ENCODE data around the gene MYBPC2.

MYBPC2 gene

DNA sequence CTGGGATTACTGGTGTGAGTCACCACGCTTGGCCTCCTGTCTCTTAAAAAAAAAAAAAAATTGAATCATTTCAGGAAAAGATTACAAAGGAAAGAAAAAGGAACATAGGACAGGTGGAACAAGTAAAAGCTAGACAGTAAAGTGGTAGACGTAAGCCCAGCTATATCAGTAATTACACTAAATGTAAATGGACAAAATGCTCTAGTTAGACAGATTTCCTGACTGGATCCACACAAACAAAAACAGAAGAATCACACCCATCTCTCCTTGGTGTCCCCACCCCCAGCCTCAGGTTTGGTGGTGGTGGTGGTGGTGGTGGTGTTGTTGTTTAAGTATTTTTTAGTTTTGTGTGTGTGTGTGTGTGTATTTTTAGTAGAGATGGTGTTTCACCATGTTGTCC, 20.3 kb upstream of the MYBPC2 start:
- no peak for DNase-seq

DNA sequence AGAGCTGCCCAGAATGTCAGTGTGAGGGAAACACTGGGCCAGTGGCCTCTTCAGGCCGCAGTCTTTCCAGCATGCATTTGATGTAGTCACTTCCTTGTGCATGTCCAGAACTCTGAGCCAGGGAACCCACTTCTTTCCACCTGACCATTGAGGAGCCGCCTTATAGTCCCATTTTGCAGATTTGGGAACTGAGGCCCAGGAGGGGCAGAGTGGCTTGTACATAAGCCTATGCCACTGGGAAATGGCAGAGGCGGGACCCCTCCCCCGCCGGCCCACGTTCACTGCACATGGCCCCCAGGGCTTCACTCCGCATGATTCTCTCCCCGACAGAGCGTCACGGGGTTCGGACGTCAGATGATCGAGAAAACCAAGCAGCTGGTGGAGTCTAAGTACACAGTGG, 19.6 kb upstream of the MYBPC2 start:
- DNase-seq: no peak

DNA sequence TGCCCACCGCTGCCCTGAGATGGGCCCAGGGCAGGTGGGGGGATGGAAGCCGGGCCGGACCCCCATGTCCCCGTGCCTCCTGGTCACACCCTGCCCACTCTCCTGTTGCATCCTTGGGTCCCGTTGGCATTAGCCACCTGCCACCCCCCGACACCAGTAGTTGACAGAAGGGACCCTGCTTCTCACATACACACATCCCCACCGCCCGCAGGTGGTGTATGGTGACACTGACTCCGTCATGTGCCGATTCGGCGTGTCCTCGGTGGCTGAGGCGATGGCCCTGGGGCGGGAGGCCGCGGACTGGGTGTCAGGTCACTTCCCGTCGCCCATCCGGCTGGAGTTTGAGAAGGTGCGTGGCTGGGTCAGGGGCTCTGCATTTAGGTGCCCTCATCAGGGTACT, 19.2 kb upstream of the MYBPC2 start:
- no peak for DNase-seq

DNA sequence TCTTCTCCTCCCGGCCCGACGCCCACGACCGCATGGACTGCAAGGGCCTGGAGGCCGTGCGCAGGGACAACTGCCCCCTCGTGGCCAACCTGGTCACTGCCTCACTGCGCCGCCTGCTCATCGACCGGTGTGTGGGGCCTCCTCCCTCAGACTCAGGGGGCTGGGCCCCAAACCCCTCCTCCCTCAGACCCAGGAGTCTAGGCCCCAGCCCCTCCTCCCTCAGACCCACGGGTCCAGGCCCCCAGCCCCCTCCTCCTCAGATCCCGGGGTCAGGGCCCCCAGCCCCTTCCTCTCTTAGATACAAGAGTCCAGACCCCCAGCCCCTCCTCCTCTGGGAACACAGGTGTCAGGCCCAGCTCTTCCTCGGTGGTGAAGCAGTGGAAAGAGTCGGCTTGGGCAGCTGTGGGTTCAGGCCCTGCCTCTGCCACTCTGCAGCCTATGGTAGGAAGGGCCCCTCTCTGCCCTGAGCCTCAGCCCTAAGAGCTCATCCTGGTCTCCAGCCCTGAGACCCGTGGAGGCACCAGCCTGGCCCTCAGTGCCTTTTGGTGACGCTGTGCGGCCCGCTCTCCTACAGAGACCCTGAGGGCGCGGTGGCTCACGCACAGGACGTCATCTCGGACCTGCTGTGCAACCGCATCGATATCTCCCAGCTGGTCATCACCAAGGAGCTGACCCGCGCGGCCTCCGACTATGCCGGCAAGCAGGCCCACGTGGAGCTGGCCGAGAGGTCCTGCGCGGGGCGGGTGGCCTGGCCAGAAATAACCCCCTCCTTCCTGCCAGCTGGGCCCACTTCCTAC, 17.6 kb upstream of the MYBPC2 start:
- DNase-seq: peak; percentile 18

DNA sequence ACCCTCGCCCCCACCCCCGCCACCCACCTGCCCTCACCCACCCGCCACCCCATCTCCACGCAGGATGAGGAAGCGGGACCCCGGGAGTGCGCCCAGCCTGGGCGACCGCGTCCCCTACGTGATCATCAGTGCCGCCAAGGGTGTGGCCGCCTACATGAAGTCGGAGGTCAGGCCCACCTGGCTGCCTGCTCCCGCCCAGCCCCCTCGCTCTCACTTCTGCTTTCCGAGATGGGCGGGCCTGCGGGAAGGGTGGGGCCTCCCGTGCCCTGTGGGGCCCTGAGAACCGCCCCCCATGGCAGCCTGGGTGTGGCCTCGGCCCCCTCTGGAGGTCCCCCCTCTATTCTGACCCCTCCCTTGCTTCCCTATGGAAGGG, 17.0 kb upstream of the MYBPC2 start:
- no peak for DNase-seq

DNA sequence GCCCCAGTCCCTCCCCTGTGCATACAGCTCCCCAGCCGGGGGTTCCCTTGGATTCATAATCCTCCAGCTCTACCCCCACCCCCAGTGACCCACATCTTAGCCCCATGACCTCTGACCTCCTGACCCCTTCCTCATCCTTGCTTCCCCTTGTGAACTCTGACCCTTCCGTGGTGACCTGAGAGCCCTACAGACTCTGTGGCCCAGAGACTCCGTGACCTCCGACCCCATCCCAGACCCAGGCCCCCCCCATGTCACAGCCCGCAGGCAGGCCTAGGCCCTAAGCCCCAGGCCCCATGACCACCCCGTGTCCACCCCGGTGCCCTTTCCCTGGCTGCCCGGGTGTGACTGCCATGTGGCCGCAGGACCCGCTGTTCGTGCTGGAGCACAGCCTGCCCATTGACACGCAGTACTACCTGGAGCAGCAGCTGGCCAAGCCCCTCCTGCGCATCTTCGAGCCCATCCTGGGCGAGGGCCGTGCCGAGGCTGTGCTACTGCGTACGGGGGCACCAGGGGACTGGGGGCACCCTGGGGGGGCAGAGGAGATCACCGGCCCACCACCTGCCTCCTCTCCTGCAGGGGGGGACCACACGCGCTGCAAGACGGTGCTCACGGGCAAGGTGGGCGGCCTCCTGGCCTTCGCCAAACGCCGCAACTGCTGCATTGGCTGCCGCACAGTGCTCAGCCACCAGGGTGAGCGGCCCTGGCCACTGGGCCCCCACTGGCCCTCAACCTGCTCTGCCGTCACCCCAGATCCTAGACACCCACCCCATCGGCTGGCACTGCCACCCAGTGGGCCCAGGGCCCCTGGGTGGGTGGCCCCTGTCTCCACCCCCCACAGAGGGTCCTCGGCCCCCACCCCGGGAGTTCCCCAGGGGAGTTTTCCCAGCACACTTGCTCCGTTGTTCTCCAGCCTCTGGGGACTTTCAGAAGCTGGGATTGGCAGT, 16.4 kb upstream of the MYBPC2 start:
- no peak for DNase-seq

DNA sequence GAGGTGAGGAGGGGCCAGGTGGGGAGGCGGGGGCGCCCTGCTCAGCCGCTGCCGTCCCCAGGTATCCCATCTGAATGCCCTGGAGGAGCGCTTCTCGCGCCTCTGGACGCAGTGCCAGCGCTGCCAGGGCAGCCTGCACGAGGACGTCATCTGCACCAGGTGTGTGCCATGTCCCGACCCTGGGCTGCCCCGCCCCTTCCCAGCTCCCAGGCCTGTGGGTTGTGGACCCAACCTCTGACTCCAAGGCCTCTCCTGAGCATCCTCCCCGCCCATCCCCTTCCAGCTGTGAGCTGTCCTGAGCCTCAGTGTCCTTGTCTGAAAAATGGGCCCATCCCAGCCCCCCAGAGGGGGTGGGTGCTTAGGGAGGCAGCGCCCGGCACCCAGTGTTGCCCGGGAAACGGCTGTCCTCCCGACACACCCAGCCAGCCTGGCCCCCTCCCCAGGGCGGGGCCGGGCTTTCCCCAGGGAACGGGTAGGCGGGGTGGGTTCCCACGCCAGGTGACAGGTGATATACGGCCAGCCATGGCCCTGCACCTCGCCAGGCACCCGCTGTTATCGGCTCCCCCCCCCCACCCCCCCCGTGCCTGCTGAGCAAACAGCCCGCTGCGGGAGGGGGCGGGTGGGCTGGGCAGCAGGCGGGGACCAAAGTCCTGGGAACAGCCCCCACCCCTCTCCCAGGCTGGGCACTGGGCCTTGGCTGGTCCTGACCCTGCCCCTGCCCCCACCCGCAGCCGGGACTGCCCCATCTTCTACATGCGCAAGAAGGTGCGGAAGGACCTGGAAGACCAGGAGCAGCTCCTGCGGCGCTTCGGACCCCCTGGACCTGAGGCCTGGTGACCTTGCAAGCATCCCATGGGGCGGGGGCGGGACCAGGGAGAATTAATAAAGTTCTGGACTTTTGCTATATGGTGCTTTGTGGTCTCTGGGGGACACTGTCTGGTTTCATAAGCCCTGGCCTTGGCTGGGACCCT, 15.3 kb upstream of the MYBPC2 start:
- DNase-seq: no peak

DNA sequence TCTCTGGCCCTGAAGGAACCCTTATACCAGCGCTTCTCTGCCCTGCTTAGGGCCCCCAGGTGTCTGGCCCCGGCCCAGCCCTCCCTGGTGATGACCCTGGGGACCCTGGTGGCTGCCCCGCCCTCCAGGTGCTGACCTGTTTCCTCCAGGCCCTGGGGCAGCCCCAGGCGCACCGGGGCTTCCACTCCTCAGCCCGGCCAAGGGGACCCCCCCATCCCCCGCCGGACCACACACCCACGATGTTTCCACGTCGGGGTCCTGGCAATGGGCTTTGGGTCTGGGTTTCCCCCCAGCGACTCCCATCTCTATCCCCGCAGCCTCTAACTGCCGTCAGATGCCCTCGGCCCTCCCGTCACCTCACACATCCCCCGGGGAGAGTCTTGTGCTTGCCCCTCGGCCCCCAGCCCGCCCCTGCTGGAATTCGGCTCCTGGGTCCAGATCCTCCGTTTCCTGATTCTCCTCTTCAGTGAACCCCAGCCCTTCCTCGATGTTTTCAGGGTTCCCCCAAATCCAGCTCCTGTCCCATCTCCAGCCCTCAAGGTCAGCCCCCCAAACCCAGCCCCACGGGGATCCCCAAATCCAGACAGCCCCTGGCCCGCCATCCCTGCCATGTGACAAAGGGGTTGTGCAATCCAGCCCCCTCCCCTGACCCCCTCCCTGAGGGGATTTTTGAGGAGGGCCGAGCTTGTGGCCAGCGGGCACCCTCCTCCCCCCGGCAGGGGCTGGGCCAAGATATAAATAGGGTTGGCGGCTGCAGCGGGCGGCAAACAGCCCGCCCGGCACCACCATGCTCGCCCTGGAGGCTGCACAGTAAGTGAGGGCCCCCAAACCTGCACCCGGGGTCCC, 14.3 kb upstream of the MYBPC2 start, which contains the start of gene SPIB:
SPIB (plus strand) TSS at position 763 of the 846 bp plus-strand sequence; CDS start at position 788, 25 bp downstream.
- DNase-seq: no peak

DNA sequence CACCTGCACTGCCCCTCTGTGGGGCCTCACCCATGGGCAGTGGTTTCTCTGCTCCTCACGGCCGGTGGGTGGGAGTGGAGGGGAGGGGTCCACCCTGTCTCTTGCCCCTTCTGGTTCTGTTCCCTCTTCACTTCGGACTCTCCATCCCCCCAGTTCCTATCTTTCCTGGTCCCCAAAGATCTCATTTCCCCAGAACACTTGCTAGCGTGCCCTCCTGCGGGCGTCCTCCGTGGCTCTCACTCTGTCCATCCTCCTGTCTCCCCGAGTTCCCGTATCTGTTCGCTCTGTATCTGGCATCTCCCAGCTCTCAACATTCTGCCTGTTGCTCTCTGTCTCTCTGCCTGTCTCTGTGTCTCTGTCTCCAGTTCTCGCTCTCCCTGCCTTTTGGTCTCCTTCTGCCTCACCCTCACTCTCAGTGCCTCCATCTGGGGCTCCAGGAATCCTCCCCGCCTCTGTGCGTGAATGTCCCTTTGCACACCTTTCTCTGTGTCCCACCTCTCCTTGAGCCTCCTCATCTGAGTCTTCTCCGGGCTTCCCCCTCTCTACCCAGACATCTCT, 13.6 kb upstream of the MYBPC2 start:
- DNase-seq: no peak

DNA sequence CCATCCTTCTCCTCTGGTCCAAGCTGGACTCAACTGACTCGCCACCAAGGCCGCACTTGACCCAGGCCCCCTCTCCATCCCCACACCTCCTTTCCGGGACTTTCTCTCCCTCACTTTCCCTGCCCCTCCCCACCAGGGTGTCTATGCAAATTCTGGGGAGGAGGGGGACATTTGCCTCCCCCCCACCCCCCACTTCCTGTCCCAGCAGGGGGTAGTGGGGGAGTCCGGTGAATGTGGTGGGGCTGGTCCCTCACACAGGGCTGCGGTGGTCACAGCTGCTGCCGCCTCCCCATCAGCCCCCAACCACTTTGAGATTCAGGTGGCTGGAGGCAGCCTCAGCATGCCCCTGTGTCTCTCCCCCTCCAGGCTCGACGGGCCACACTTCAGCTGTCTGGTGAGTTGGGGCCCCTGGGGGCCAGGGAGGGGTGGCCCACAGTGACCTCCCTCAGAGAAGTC, 13.1 kb upstream of the MYBPC2 start:
- no peak for DNase-seq

DNA sequence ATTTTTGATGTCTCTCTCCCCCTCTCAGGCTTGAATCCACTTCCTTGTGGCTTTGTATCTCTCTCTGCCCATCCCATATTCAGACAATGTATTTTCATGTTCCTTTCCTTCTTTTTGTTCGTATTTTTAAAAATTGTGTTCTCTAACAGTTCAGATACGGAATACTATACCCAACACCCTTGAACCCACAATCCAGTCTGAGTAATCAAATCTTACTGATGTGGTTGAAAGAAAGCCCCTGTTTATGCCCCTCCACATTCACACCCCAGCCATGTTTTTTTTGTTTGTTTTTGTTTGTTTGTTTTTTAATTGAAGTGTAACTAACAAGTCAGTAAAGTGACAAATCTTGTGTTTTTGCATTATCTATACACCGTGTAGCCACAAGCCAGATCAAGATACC, 12.6 kb upstream of the MYBPC2 start:
- no peak for DNase-seq

DNA sequence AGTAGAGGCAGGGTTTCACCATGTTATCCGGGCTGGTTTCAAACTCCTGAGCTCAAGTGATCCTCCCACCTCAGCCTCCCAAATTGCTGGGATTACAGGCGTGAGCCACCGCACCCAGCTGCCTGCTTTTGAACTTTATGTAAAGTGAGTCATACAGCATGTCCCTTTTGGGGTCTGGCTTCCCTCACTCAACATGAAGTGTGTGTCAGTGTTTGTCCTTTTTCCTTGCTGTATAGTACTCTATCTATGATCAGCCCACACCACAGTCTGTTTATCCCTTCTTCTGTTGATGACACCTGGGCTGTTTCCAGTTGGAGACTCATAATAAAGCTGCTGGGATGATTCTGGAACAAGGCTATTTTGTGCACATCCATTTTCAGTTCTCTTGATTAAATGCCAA, 11.9 kb upstream of the MYBPC2 start:
- DNase-seq: no peak

DNA sequence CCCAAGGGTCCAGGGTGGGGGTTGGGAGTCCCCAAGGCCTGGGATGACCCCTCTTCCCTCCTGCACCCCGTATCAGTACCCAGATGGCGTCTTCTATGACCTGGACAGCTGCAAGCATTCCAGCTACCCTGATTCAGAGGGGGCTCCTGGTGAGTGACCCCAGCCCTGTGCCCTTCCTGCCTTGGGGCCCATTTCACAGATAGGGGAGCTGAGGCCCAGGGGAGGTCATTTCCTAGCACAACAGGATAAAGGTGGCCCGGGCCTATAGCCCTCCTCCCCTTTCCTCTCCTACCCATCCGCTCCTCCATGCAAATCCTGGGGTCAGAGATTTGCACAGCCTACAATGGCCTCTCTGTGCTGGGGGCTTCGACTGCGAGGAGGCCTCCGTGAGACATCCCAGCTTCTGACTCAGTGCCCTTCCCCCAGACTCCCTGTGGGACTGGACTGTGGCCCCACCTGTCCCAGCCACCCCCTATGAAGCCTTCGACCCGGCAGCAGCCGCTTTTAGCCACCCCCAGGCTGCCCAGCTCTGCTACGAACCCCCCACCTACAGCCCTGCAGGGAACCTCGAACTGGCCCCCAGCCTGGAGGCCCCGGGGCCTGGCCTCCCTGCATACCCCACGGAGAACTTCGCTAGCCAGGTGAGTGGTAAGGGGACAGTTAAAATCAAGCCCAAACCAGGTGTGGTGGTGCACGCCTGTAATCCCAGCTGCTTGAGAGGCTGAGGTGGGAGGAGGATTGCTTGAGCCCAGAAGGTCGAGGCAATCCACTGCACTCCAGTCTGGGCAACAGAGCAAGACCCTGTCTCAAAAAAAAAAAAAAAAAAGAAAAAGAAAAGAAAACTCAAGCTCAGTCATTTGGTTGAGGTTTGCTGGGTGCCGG, 10.1 kb upstream of the MYBPC2 start:
- DNase-seq: no peak

DNA sequence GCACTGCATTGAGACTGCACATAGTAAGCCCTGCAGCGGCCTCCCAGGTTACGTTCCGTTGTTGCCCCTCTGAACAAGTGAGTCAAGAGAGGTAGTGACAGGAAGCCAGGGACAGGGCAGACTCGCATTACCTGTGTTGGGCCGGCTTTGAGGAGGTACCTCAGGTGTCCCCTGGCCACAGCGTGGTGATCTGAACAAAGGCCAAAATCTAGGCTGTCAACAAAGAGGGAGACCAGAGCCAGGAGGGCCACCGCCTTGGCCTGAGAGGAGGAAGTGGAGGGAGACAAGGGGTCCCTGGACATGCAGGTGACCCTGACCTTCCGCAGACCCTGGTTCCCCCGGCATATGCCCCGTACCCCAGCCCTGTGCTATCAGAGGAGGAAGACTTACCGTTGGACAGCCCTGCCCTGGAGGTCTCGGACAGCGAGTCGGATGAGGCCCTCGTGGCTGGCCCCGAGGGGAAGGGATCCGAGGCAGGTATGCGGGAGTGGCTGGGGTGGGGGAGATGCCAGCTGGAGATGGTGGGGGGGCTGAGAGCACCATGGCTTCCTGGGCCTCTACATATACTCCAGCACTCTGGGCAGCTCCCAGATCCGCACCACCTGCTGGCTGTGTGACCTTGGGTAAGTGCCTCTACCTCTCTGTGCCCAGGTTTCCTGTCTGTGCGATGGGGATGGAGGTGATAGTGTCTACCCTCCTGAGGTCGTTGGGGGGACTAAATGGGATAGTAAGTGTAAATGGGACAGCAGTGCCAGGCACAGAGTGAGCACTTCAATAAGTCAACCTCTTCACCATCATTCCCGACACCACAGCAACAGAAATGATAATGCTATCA, 9.2 kb upstream of the MYBPC2 start:
- no peak for DNase-seq

DNA sequence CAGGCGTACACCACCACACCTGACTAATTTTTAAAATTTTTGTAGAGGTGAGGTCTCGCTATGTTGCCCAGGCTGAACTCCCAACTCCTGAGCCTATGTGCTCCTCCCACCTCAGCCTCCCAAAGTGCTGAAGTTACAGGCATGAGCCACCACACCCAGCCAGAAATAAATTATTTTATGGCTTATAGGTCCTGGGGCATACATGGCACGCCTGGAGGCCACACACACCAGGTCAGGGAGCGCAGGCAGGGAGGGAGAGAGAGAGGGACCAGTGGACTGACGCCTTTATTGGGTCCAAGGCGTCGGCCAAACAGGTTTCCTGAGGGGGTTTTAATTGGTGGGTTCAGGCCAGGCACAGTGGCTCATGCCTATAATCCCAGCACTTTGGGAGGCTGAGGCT, 7.1 kb upstream of the MYBPC2 start:
- DNase-seq: no peak

DNA sequence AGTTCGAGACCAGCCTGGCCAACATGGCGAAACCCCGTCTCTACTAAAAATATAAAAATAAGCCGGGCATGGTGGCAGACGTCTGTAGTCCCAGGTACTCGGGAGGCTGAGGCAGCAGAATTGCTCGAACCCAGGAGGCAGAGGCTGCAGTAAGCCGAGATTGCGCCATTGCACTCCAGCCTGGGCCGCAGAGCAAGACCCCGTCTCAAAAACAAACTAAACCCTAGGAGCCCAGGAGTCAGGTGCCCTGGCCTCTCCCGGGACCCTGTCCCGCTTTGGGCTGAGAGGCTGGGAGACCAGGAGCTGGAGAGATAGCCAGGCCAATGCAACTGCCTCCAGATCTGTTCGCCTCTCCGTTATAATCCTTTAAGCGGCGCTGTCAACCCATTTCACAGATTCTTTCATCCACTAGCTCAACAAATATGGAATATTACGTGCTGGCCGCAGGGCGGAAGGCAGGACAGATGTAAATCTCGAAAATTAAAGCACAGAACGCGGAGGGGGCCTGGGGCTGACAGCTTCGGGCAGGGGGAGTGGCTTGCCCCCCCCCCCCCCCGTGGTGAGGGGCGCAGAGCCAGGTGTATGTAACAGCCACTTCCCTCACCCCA, 5.3 kb upstream of the MYBPC2 start:
- DNase-seq: no peak

DNA sequence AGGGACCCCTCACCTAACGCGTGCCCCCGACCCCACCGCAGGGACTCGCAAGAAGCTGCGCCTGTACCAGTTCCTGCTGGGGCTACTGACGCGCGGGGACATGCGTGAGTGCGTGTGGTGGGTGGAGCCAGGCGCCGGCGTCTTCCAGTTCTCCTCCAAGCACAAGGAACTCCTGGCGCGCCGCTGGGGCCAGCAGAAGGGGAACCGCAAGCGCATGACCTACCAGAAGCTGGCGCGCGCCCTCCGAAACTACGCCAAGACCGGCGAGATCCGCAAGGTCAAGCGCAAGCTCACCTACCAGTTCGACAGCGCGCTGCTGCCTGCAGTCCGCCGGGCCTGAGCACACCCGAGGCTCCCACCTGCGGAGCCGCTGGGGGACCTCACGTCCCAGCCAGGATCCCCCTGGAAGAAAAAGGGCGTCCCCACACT, 4.7 kb upstream of the MYBPC2 start:
- DNase-seq: peak; percentile 17

DNA sequence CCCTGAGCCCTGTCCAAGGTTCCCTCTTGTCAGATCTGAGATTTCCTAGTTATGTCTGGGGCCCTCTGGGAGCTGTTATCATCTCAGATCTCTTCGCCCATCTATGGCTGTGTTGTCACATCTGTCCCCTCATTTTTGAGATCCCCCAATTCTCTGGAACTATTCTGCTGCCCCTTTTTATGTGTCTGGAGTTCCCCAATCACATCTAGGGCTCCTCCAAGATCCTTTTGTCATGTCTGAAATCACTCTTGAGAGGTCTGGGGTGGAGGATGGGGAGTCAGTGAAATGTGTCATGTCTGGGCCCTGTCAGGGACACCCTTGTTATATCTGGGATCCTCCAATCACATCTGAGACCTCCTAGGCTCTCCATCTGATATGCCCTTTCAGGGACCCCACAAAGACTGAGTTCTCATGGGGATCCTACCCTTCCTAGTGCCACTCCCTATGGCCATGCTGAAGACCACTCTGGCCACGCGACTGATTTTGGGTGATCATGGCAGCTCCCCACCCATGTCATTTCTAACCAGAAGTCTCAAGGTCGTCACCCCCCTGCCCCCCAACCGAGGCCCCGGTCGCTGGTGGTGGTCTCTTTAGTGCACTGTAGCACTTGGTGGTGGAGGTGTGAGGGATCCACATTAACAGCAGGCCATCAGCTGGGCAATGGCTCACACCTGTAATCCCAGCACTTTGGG, 3.8 kb upstream of the MYBPC2 start:
- no peak for DNase-seq

All from kidney glomerular epithelial cell (primary cell).